DLD1 (cell line): Measurements from ENCODE around the gene SPTBN4.
"Not testable (repeated sequence)": the region's sequence is repeated elsewhere in the genome, so short reads cannot be mapped to it uniquely, and the experiment has no call there.

ENCODE experiments used
- in situ Hi-C: cut with HindIII; loops from 2 replicates; pipeline ENCODE4 v1.10.0; 2017; ENCODE audit warnings: low sequenced_read_pairs

Gene SPTBN4

GRCh38 chr19:40528078-40528477, 61.3 kb downstream of the SPTBN4 start:
- in situ Hi-C loops: no loop called here

GRCh38 chr19:40528533-40529092, 61.8 kb downstream of the SPTBN4 start:
- in situ Hi-C loops: no loop called here

- in situ Hi-C loops: no loop called here
Observed at GRCh38 chr19:40529093-40529954, 62.5 kb downstream of the SPTBN4 start.

- in situ Hi-C loops: no loop called here
Observed at GRCh38 chr19:40530091-40530901, 63.5 kb downstream of the SPTBN4 start.

GRCh38 chr19:40533508-40533907, 66.7 kb downstream of the SPTBN4 start:
- in situ Hi-C loops: no loop called here

- in situ Hi-C loops: no loop called here
Observed at GRCh38 chr19:40534148-40534547, 67.3 kb downstream of the SPTBN4 start.

GRCh38 chr19:40539070-40539469, 72.3 kb downstream of the SPTBN4 start:
- in situ Hi-C loops: no loop called here

- in situ Hi-C loops: no loop called here
Observed at GRCh38 chr19:40542202-40542859, 75.5 kb downstream of the SPTBN4 start.

GRCh38 chr19:40543029-40543597, 76.3 kb downstream of the SPTBN4 start:
- in situ Hi-C loops: no loop called here

GRCh38 chr19:40546153-40546841, 79.5 kb downstream of the SPTBN4 start:
- in situ Hi-C loops: not testable (repeated sequence)

GRCh38 chr19:40547190-40547589, 80.4 kb downstream of the SPTBN4 start:
- in situ Hi-C loops: not testable (repeated sequence)

- in situ Hi-C loops: no loop called here
Observed at GRCh38 chr19:40547836-40548235, 81.0 kb downstream of the SPTBN4 start.

GRCh38 chr19:40549007-40549708, 82.4 kb downstream of the SPTBN4 start:
- in situ Hi-C loops: no loop called here

- in situ Hi-C loops: no loop called here
Observed at GRCh38 chr19:40550951-40551350, 84.2 kb downstream of the SPTBN4 start.

GRCh38 chr19:40552848-40553247, 86.0 kb downstream of the SPTBN4 start:
- in situ Hi-C loops: no loop called here

- in situ Hi-C loops: no loop called here
Observed at GRCh38 chr19:40553885-40554857, 87.4 kb downstream of the SPTBN4 start.

- in situ Hi-C loops: no loop called here
Observed at GRCh38 chr19:40555978-40556689, 89.3 kb downstream of the SPTBN4 start.
